GOT3 (cell line): ENCODE measurements around the gene PDE4B.
A peak's percentile ranks its signal among the peaks of the same experiment; 100 is the strongest.
"Not testable (repeated sequence)": the region's sequence is repeated elsewhere in the genome, so short reads cannot be mapped to it uniquely, and the experiment has no call there.

Source experiments
- DNase-seq: peaks from one replicate; lab custom pipeline; 2025; ENCODE audit warnings: mixed read lengths; lab: John Stamatoyannopoulos, UW

Gene PDE4B

DNA sequence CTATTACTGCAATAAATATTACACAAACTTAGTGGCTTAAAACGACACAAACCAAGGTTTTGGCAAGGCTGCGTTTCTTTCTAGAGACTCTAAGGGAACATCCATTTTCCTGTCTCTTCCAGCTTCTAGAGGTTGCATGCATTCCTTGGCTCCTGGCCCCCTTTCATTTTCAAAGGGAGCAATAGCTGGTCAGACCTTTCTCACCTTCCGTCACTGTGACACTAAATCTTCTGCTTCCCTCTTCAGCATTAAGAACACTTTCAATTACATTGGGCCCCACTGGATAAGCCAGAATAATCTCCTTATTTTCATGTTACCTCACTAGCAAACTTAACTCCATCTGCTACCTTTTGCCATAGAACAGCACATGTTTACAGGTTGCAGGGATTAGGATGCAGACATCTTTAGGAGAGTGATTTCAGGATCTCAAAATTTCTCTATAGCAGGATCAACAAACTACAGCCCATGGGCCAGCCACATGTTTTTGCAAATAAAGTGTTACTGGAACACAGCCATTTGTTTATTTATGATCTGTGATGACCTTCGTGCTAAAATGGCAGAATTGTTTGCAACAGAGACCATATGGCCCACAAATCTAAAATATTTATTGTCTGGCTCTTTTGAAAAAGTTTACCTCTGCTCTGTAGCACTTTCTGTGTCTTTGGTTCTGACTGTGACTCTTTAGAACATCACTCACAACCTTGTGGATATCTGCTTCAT lies 519.7 kb downstream of the PDE4B start:
- no peak for DNase-seq

- no peak for DNase-seq
Observed at GRCh38 chr1:66313429-66313828, 520.7 kb downstream of the PDE4B start.

DNA sequence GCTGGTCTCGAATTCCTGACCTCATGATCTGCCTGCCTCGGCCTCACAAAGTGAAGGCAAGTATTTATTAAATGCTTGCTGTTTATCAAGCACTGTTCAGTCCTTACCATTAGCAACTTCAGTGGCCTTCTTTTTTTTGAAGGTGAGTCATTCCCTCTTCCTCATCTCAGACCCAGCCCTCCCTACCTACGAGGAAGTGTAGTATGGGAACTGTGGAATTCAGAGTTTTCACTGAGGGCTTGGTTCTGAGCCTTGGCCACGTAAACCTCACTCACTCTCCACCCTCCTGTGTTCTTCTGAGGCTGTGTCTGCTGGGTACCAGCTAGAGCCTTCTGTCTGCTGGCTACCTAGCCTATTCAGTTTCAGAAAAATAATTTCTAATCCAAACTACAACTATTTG lies 523.0 kb downstream of the PDE4B start:
- DNase-seq = no peak

DNA sequence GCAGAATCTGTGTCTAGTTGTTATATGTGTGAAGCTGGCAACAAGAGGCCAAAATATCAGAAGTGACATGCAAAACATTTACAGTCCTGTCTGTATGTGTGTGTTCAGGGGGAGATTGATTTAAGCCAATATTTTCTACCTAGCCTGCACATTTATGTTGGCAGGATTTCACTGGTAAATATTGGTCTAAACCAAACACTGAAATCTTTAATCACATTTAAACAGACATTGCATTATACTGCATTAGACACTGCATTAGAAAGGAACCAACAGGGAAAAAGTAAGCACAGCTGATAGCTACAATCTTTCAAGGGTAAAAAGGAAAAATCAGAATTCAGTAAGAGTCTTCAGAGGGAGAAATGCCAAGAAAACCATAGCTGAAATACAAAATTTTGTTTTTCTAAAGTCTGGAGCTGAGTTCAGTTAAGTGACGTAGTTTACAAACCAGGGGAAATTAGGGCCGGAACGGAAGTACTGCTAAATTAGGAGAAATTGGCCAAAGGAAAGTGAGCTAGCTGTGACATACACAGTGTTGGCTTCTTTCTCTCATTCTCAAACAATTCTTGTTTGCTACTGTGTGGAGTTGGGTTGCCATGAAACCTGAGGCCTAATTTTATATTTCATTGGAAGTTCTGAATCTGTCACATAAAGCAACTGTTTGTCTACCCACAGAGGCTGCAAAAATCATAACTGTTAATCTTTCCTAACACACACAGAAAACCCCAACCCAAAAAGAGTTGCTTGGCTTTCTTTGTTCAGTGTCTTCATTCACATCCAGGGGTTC lies 524.0 kb downstream of the PDE4B start:
- no peak for DNase-seq

DNA sequence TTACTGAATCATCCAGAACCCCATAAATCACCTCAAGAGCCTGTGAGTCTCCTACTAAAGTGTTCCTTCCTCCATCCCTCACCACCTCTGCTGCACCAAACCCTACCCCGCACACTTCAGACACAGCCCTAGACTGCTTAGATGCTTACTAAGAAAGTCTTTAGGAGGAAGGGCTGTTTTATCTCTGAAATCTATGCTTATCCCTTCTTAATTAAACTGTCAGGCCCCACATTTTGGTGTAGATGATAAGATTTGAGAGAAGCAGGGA lies 524.5 kb downstream of the PDE4B start:
- DNase-seq = no peak

GRCh38 chr1:66320231-66320630 lies 527.5 kb downstream of the PDE4B start:
- DNase-seq = no peak

GRCh38 chr1:66322462-66322861 lies 529.8 kb downstream of the PDE4B start:
- DNase-seq = not testable (repeated sequence)

DNA sequence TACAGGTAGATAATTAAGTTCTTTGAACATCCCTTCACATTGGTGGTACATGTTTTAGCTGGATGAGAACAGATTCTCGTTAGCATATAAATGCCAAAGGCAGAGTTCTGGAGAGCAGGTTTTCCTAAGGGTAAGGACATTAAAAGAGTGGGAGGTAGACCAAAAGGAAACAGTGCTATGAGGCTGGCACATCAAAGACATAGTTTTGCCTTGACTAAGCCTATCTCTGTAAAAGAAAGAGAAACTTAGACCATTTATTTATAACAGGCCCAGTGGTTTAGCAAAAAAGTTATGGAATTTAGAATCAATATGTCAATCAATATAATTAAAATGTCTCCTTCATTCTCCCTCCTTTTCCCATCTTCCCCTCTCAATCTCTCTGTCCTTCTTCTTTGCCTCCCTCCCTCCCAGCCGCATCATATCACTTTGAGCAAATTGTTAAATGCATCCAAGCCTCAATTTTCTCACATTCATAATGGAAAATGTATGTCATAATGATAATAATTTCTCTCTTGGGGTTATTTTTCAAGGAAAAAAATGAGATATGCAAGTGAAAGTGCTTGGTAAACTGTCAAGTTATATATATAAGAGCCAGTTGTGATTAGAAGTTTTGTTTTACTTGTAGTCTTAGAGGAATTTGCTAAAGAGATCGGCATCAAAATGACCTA lies 531.4 kb downstream of the PDE4B start:
- no peak for DNase-seq

- no peak for DNase-seq
Observed at GRCh38 chr1:66325594-66326380, 533.1 kb downstream of the PDE4B start.

- no peak for DNase-seq
Observed at GRCh38 chr1:66326867-66327266, 534.2 kb downstream of the PDE4B start.

DNA sequence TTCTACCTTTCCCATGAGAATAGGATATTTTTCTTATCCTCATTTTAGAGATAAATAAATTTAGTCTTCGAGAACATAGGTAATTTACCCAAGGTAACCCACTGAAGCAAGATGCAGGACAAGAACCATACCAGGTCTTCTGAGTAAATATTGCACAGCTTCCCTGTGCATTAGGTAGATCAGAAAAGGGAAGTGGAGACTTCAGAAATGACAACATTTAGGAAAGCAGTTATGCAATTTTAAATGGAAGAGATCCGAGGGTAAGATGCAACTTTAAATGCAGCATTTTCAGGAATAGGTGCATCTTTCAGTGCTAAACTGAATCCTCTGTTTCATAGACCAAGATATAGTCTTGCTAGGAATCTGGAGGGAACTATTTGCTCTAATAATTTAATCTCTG lies 534.9 kb downstream of the PDE4B start:
- DNase-seq = no peak

- DNase-seq = no peak
Observed at GRCh38 chr1:66328896-66329295, 536.2 kb downstream of the PDE4B start.

- no peak for DNase-seq
Observed at GRCh38 chr1:66330722-66331141, 538.0 kb downstream of the PDE4B start.

DNA sequence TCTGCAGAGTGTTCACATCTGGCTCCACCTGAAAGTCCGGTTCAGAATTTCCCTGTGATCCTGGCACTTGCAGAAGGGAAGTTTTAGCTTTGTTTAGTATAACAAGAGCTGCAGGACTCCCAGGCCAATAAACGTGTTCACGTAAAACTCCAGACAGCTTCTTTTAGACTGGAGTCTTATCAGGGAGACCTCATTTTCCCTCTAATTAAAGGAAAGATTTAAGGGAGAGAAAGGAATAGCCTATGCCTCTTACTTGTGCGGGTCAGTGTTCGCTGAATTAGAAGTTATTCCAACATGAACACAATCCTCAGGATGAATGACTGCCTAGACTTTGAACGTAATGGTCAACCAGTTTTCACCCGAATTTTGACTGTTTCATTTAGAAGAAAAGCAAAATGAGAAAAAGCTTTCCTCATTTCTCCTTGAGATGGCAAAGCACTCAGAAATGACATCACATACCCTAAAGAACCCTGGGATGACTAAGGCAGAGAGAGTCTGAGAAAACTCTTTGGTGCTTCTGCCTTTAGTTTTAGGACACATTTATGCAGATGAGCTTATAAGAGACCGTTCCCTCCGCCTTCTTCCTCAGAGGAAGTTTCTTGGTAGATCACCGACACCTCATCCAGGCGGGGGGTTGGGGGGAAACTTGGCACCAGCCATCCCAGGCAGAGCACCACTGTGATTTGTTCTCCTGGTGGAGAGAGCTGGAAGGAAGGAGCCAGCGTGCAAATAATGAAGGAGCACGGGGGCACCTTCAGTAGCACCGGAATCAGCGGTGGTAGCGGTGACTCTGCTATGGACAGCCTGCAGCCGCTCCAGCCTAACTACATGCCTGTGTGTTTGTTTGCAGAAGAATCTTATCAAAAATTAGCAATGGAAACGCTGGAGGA lies 539.2 kb downstream of the PDE4B start:
- peak; percentile 32 for DNase-seq

DNA sequence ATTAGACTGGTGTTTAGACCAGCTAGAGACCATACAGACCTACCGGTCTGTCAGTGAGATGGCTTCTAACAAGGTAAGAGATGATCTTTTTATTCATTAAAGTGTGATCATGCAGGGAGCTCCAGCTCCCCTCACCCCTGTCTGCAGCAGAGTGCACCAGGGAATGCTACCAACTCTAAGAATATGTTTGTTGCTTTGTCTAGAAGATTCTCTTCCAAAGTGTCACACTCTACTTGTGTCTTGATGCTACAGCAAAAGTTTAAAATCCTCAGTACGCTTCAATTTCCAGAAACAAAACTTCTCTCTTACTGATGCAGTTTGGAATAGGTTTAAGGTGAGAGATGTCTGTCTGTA lies 539.8 kb downstream of the PDE4B start:
- no peak for DNase-seq

DNA sequence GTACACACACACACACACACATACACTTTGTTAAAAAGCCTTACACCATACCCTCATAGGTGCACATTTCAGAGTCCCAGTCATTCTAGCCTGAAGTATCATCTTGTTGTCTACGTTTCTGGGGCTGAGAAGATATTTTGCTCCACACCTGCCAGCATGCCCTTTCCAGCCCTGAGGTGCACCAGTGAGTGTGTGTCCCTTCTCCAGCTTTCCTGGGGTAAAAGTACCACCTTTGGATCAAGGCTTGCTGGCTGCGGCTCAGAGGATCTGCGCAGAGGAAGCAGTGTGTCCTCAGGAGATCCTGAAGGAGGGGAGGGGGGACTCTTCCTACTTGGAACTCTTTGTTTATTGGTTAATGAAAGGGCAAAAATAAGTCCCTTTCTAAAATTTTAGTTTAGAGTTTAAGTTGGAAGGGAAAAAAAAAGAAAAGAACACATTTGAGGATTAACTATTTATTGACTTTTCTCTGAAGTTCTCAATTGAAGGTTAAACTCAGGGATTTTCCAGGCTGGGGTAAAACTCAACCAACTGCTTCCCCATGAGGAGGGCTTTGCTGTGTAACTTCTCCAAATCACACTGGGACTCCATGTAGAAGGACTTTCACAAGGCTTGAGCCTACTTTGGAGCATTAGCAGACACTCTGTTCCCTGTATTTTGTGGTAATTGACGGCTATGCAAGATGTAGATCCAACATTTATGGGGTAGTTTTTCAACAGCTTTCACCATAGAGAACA lies 540.9 kb downstream of the PDE4B start:
- no peak for DNase-seq

DNA sequence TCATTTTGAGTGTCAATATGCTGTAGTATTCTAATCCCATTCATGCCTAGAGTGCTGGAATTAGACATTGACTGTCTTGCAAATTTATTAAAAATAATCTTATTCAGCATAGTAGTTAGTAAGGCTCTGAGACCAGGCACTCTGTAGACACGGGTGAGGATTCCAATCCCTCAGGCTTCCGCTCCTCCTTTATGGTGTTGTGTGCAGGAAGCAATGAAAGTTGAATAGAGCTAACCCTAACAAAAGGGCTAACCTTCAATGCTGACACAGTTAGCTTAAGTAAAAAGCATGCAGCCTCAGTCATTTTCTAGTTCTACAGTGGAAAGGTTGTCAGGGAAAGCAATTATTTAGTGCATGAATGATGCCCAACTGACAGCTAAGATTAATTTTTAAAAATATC lies 541.6 kb downstream of the PDE4B start:
- DNase-seq = no peak

DNA sequence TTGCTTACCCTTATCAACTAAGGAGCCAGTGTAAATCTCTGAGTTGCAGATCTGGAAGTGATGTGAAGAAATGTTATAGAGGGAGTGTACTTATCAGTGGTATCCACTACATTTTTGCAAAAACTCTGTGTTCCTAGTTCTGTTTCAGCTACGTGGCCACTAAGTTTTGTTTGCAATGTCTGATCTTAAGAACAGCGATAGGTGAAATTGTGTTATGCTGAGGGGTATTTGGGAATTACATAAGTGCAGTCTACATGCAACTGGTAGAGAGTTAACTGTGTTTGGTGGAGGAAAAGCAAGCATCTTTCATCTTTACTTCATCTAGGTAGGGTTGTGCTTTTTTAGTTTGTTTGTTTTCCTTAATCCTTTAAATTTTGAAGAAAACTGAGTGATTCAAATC lies 542.4 kb downstream of the PDE4B start:
- DNase-seq = no peak

DNA sequence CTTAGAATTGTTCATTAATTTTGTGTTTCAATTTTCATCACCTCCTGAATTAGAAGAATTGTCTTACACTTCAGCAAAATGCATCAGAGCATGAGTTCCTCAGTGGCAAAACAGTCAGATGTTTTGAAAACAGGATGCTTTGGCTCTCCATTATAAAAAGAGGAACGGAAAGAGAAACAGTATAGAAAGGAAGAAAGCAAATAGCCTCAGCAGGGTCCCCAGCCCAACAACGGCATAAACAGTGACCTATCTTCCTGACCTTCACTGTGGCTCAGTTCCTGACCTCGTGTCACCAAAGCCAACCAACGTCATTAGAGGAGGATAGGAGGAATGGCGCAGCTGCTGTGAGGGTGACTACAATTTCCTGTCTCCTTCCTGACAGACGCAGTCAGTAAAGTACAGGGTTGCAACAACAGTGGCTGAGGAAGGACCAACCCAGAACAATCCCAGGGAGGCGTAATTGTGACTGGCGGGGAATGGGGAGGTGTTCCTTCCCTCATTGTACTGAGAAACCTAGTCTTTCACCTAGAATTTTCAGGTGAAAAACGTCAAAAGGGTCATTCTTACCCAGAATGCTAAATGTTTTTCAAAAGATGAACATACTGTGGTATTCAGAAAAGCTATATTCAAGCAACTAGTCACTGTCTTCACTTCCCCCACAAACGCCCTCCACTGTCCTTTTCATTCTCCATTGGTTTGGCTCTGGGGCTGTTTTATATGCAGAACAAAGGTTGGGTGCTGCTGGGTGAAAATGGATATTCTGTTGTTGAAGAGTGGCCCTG lies 543.4 kb downstream of the PDE4B start:
- DNase-seq = no peak

- DNase-seq = no peak
Observed at GRCh38 chr1:66336641-66336990, 543.9 kb downstream of the PDE4B start.
